WTC11 (cell line): Measurements from ENCODE around the gene ELP4.

ENCODE experiments used
- ATF3 ChIP-seq: sonication (generic); formaldehyde crosslinking; conservative IDR thresholded peaks from 2 replicates; pipeline ENCODE4 v1.8.1; 2022; ENCODE audit warnings: mild to moderate bottlenecking, missing genetic modification reagents
- CTCF ChIP-seq: fragments of 200-600 bp; IDR thresholded peaks from 2 replicates; pipeline ENCODE4 v1.8.0; 2022; ENCODE audit warnings: antibody characterized with exemption
- TEAD4 ChIP-seq: sonication (generic); formaldehyde crosslinking; IDR thresholded peaks from 2 replicates; pipeline ENCODE4 v1.8.0; 2022; ENCODE audit warnings: mild to moderate bottlenecking, missing genetic modification reagents
- ZNF121 ChIP-seq: sonication (generic); formaldehyde crosslinking; IDR thresholded peaks from 2 replicates; pipeline ENCODE4 v1.8.0; 2023; ENCODE audit warnings: missing genetic modification reagents
- ZNF232 ChIP-seq: sonication (generic); formaldehyde crosslinking; IDR thresholded peaks from 2 replicates; pipeline ENCODE4 v1.8.0; 2022; ENCODE audit warnings: mild to moderate bottlenecking, missing genetic modification reagents
- TF ChIP-seq, protein P1 (sequence below): sonication (generic); formaldehyde crosslinking; IDR thresholded peaks from 2 replicates; pipeline ENCODE4 v1.8.0; 2022; ENCODE audit warnings: mild to moderate bottlenecking, missing genetic modification reagents
- TF ChIP-seq, protein P2 (sequence below): sonication (generic); formaldehyde crosslinking; IDR thresholded peaks from 2 replicates; pipeline ENCODE4 v1.8.0; 2023; ENCODE audit warnings: mild to moderate bottlenecking, missing genetic modification reagents
- TF ChIP-seq, protein P3 (sequence below): sonication (generic); formaldehyde crosslinking; IDR thresholded peaks from 2 replicates; pipeline ENCODE4 v1.8.1; 2022; ENCODE audit warnings: missing genetic modification reagents, borderline replicate concordance
- TF ChIP-seq, protein P4 (sequence below): sonication (generic); formaldehyde crosslinking; IDR thresholded peaks from 2 replicates; pipeline ENCODE4 v1.8.1; 2022; ENCODE audit warnings: low read depth, mild to moderate bottlenecking, moderate library complexity, missing genetic modification reagents, borderline replicate concordance

DNA sequence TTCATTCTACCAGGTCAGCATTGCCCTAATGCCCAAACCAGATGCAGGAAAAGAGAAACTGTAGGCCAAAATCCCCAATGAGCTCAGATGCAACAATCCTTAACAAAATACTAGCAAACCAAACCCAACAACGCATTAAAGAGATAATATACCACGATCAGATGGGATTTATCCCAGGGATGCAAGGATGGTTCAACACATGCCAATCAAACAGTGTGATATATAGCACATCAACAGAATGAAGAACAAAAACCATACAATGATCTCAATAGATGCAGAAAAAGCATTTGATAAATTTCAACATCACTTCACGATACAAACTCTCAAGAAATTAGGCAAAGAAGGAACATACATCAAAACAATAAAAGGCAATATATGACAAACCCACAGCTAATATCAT is 45.1 kb upstream of the ELP4 start:
- TF ChIP-seq, protein P1, sequence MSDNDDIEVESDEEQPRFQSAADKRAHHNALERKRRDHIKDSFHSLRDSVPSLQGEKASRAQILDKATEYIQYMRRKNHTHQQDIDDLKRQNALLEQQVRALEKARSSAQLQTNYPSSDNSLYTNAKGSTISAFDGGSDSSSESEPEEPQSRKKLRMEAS (CRISPR knock-in tag): no peak
- TF ChIP-seq CTCF (no peak), ATF3 (CRISPR knock-in tag) (no peak), ZNF232 (CRISPR knock-in tag) (no peak), TEAD4 (CRISPR knock-in tag) (no peak), ZNF121 (no peak)
- TF ChIP-seq, protein P2, sequence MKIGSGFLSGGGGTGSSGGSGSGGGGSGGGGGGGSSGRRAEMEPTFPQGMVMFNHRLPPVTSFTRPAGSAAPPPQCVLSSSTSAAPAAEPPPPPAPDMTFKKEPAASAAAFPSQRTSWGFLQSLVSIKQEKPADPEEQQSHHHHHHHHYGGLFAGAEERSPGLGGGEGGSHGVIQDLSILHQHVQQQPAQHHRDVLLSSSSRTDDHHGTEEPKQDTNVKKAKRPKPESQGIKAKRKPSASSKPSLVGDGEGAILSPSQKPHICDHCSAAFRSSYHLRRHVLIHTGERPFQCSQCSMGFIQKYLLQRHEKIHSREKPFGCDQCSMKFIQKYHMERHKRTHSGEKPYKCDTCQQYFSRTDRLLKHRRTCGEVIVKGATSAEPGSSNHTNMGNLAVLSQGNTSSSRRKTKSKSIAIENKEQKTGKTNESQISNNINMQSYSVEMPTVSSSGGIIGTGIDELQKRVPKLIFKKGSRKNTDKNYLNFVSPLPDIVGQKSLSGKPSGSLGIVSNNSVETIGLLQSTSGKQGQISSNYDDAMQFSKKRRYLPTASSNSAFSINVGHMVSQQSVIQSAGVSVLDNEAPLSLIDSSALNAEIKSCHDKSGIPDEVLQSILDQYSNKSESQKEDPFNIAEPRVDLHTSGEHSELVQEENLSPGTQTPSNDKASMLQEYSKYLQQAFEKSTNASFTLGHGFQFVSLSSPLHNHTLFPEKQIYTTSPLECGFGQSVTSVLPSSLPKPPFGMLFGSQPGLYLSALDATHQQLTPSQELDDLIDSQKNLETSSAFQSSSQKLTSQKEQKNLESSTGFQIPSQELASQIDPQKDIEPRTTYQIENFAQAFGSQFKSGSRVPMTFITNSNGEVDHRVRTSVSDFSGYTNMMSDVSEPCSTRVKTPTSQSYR: no peak
- TF ChIP-seq, protein P3, sequence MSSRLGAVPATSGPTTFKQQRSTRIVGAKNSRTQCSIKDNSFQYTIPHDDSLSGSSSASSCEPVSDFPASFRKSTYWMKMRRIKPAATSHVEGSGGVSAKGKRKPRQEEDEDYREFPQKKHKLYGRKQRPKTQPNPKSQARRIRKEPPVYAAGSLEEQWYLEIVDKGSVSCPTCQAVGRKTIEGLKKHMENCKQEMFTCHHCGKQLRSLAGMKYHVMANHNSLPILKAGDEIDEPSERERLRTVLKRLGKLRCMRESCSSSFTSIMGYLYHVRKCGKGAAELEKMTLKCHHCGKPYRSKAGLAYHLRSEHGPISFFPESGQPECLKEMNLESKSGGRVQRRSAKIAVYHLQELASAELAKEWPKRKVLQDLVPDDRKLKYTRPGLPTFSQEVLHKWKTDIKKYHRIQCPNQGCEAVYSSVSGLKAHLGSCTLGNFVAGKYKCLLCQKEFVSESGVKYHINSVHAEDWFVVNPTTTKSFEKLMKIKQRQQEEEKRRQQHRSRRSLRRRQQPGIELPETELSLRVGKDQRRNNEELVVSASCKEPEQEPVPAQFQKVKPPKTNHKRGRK (CRISPR knock-in tag): no peak
- TF ChIP-seq, protein P4, sequence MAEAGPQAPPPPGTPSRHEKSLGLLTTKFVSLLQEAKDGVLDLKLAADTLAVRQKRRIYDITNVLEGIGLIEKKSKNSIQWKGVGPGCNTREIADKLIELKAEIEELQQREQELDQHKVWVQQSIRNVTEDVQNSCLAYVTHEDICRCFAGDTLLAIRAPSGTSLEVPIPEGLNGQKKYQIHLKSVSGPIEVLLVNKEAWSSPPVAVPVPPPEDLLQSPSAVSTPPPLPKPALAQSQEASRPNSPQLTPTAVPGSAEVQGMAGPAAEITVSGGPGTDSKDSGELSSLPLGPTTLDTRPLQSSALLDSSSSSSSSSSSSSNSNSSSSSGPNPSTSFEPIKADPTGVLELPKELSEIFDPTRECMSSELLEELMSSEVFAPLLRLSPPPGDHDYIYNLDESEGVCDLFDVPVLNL (CRISPR knock-in tag): no peak
